Measurements from ENCODE around the gene IGF2. TPM values are rescaled to one million over a fixed set of nuclear protein-coding genes. Genes with fewer than 3 reads are reported as not detected.
A peak's percentile ranks its signal among the peaks of the same experiment; 100 is the strongest.

The IGF2 gene
- total RNA-seq, 1 donor = under 0.01 TPM

DNA sequence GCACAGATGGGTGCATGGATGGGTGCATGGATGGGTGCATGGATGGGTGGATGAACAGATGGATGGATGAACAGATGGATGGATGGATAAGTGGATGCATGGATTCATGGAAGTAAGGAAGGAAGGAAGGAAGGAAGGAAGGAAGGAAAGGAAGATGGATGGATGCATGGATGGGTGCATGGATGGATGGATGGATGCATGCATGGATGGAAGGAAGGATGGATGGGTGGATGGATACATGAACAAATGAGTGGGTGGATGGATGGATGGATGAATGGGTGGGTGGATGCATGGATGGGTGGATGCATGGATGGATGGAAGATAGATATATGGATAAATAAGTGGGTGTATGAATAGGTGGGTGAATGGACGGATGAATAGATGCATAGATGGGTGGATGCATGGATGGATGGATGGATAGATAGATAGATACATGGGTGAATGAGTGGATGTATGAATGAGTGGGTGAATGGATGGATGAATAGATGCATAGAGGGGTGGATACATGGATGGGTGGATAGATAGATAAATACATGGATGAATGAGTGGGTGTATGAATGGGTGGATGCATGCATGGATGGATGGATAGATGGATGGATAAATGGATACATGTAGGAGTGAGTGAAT is 32.5 kb downstream of the IGF2 start:
- no peak for DNase-seq (ENCODE audit: low read depth in 2 of 3, low spot score in 2 of 3)

DNA sequence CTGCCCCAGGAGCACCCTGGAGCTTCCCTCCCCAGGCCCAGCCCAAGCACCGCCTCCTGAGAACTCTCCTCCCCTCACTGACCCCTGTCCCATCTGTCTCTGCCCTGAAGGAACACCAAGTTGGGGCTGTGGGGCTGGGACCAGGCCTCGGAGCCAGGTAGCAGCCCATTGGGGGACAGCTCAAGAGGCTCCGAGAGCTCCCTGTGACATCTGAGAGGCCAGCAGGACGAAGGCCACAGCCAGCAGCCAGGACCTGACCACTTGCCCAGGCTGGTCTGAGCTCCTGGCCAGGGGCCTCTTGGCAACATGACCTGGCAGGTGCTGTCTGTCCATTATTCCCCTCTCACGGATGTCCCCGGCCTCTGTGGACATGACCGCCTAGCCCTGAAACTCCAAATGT is 33.7 kb downstream of the IGF2 start:
- DNase-seq (ENCODE audit: low read depth in 2 of 3, low spot score in 2 of 3) = no peak

GRCh38 chr11:2104524-2105440 is 34.4 kb downstream of the IGF2 start:
- DNase-seq (ENCODE audit: low read depth in 2 of 3, low spot score in 2 of 3) = no peak

DNA sequence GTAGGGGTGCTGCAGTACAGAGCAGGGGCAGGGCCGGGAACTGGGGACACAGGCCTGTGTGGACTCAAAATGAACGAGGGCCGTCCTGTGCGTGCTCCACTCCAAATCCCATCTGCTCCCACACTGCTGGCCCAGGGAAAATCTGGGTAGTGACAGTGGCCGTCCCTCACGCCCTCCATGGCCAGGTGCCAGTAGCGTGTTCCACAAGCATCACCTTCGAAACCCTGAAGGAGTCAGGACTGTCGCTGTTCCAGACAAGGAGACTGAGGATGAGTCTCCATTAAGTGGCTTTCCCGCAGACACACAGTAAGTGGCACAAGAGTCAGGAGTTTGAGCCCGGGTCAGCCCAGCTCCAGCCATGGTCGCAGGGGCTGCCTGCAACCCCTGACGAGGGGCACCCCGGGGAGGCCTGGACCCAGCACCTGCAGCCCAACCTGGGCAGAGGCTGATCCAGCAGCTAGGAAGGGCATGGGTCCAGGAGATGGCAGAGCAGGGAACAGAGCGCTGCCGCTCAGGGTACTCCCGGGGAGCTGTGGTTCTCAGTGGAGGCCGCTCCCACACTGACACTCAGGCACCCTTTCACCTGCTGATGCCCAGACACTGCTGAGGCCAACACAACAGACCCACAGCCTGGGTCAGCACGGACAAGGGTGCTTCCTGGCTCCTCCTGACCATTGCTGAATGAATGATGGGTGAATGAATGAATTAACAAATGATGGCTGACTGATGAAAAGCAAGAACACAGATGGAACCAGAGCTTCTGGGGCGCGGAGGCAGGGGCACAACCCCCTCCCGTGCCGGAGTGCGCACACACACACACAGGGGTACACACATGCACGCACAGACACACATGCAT is 35.3 kb downstream of the IGF2 start:
- no peak for DNase-seq (ENCODE audit: low read depth in 2 of 3, low spot score in 2 of 3)

DNA sequence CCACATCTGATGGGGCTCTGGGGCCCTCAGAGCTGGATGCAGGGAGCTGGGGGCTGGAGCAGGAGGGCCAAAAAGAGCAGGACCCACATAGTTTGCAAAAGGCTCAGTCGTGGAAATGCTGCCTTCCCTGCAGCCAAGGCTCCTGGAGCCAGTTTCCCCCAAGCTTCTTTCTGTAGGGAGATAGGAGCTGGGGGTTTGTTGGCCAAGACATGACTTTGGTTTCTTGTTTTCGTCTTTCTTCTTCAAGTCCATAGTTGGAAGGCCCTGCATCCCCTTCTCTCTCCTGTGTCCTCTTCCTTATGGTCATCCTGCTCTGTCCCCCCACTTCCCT is 36.3 kb downstream of the IGF2 start:
- DNase-seq (ENCODE audit: low read depth in 2 of 3, low spot score in 2 of 3) = no peak

GRCh38 chr11:2102132-2102882 is 36.9 kb downstream of the IGF2 start:
- DNase-seq (ENCODE audit: low read depth in 2 of 3, low spot score in 2 of 3) = no peak

GRCh38 chr11:2101171-2101675 is 38.0 kb downstream of the IGF2 start:
- no peak for DNase-seq (ENCODE audit: low read depth in 2 of 3, low spot score in 2 of 3)

- peak in 1 of 3 donors; percentile 27 for DNase-seq (ENCODE audit: low read depth in 2 of 3, low spot score in 2 of 3)
Measured at GRCh38 chr11:2100361-2101170, 38.6 kb downstream of the IGF2 start.

GRCh38 chr11:2099516-2100349 is 39.5 kb downstream of the IGF2 start:
- DNase-seq (ENCODE audit: low read depth in 2 of 3, low spot score in 2 of 3) = no peak

- DNase-seq (ENCODE audit: low read depth in 2 of 3, low spot score in 2 of 3) = no peak
Measured at GRCh38 chr11:2098691-2099515, 40.3 kb downstream of the IGF2 start.

GRCh38 chr11:2097998-2098690 is 41.0 kb downstream of the IGF2 start:
- no peak for DNase-seq (ENCODE audit: low read depth in 2 of 3, low spot score in 2 of 3)

DNA sequence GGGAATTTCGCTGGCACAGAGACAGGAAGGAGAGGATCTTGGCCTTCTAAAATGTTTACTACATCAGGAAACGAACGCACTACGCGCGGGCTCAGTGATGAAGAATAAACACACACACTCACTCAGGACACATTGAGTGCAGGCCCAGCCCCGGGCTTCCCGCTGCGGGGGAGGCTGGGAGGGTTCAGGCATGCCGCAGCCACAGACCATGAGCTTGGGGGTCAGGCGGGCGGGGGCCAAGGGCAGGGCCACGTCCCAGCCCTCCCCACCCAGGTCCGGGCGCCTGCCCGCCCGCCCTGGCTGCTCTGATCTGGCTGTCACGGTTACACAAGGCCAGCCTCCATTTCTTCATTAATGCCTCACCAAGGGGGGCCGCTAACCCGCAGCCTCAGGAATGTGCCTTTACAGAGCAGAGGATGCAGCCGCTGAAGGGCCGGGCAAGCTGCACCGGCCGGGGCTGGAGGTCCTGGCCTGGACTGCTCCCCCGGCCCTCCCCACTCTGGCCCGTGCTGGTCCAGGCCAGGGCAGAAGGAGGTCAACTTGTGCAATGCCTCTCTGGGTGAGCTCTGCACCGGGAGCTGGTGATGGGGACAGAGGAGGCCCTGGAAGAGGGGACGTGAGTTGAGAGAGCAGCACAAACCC is 41.7 kb downstream of the IGF2 start:
- DNase-seq (ENCODE audit: low read depth in 2 of 3, low spot score in 2 of 3) = no peak

DNA sequence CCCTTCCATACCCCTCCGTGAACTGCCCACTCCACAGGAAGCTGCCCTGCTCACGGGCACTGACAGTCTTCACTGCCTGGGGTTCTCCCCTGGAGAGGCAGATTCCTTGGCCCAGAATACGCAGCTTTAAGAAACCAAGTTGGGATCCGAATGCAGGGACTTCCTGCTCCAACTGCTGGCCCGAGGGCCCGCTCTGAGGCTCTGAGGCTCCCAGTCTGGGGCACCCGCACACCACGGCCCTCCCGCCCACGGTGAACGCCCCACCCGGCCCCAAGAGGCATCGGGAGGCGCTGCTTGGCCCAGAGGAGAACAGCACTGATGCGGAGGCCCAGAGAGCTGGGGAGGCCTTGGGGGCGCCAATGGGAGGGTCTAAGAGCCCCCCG is 42.3 kb downstream of the IGF2 start:
- DNase-seq (ENCODE audit: low read depth in 2 of 3, low spot score in 2 of 3) = no peak

DNA sequence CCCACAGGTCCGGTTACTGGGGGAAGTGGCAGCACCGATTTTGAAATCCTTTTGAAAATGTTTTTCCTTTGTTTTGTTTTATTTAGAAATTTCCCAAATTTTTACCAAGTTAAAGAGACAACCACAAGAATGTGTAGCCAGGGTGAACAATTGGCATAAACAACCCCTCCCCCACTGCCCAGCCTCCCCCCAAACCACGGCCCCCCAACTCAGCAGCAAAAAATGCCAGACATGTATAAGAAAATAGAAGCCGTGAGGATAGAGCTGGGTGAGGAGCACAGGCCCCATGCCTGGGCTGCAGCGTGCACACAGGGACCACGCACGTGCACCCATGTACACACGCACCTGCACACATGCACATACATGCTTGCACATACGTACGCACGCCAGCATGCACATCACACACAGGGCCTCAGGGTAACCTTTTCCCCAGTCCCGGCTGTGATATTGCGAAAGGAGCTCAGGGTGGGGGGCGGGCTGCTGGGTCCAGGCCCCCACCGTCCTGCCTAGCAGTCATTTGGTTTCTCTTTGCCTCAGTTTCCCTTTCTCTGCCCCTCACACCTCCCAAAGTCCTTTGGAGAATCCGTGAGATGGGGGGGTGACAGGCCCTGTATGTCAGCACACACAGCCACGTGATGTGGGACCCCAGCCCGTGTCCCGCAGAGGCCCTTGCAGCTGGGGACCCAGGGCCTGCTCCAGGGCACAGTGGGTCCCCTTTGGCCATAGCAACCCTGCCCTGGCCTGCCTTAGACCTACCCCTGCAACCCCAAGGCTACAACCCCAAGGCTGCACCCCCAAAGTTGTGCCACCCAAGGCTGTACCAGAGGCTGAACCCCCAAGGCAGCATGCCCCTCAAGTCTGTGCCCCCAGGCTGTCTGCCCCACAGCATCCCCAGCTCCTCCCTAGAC is 42.9 kb downstream of the IGF2 start:
- DNase-seq (ENCODE audit: low read depth in 2 of 3, low spot score in 2 of 3) = no peak

DNA sequence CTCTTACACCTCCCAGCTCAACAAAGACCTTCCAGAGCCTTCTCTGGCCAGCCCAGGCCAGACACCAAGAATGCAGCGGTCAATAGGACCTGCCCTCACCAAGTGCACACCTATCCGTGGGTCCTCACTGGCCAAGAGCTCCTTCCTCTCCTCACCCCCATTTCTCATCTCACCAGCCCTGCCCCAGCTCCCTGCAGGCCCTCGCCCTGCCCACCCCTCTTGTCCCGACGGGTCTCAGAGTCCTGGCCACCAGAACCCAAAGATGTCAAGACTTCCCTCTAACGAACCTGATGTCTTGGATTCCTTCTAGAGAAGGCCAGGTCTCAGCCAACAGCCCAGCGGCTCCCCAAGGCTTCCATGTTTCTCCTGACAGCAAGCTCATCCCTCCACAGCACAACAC is 43.6 kb downstream of the IGF2 start:
- no peak for DNase-seq (ENCODE audit: low read depth in 2 of 3, low spot score in 2 of 3)

DNA sequence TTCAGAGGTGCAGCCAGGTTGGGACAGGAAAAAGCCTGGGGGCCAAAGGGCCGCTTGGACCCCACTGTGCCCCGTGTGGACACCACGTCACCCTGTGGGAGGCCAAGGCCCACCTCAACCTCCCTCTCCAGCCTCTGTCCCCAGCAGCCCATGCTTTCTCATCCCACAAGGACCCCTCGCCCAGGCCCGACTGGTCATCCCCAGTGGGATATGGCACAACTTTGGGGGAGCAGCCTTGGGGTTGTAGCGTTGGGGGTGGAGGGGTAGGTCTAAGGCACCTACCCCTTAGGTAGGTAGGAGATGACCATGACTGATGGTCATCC is 44.0 kb downstream of the IGF2 start:
- DNase-seq (ENCODE audit: low read depth in 2 of 3, low spot score in 2 of 3) = no peak

Data from hematopoietic multipotent progenitor cell (in vitro differentiated cells).